HG02884 (cell line): ENCODE results near the gene STAC2.
"Not testable (repeated sequence)": the region's sequence is repeated elsewhere in the genome, so short reads cannot be mapped to it uniquely, and the experiment has no call there.

Experiments used
- ATAC-seq: cut with Tn5 transposase; IDR thresholded peaks from one replicate; pipeline ENCODE4 v1.9.1; 2021; ENCODE audit warnings: mild to moderate bottlenecking, moderate library complexity; ENCODE audit not compliant: unreplicated experiment

Gene STAC2

GRCh38 chr17:39225308-39225958 is at the start of gene STAC2:
TSS of gene STAC2 (minus strand) at chr17:39225945. CDS start at chr17:39225502, 443 bp downstream.
- ATAC-seq, result no peak

- no peak for ATAC-seq
Observed at GRCh38 chr17:39271546-39271945, 45.8 kb upstream of the STAC2 start.

GRCh38 chr17:39270923-39271322 is 45.2 kb upstream of the STAC2 start:
- ATAC-seq, result no peak

- ATAC-seq, result no peak
Observed at GRCh38 chr17:39264119-39264518, 38.4 kb upstream of the STAC2 start.

GRCh38 chr17:39261286-39261685 is 35.5 kb upstream of the STAC2 start:
- ATAC-seq, result no peak

GRCh38 chr17:39252788-39253460 is 27.2 kb upstream of the STAC2 start:
- ATAC-seq, result no peak

GRCh38 chr17:39251997-39252396 is 26.3 kb upstream of the STAC2 start:
- no peak for ATAC-seq

- not testable (repeated sequence) for ATAC-seq
Observed at GRCh38 chr17:39250076-39250475, 24.3 kb upstream of the STAC2 start.

- no peak for ATAC-seq
Observed at GRCh38 chr17:39246274-39246673, 20.5 kb upstream of the STAC2 start.

- no peak for ATAC-seq
Observed at GRCh38 chr17:39244600-39245570, 19.1 kb upstream of the STAC2 start.

- no peak for ATAC-seq
Observed at GRCh38 chr17:39244016-39244599, 18.4 kb upstream of the STAC2 start.

GRCh38 chr17:39243155-39243554 is 17.4 kb upstream of the STAC2 start:
- ATAC-seq, result no peak

GRCh38 chr17:39240631-39241030 is 14.9 kb upstream of the STAC2 start:
- ATAC-seq, result no peak

- ATAC-seq, result no peak
Observed at GRCh38 chr17:39239640-39240314, 14.0 kb upstream of the STAC2 start.

GRCh38 chr17:39238311-39238972 is 12.7 kb upstream of the STAC2 start:
- no peak for ATAC-seq

GRCh38 chr17:39237586-39237985 is 11.8 kb upstream of the STAC2 start:
- ATAC-seq, result no peak

- no peak for ATAC-seq
Observed at GRCh38 chr17:39236981-39237441, 11.3 kb upstream of the STAC2 start.

- ATAC-seq, result no peak
Observed at GRCh38 chr17:39236450-39236927, 10.7 kb upstream of the STAC2 start.

- no peak for ATAC-seq
Observed at GRCh38 chr17:39235555-39236449, 10.1 kb upstream of the STAC2 start.
